NCI-H187 treated with DMSO at 0.1 percent for 48 hours (cell line): Measurements from ENCODE around the gene RABL6.
A peak's percentile ranks its signal among the peaks of the same experiment; 100 is the strongest.
"Not testable (repeated sequence)": the region's sequence is repeated elsewhere in the genome, so short reads cannot be mapped to it uniquely, and the experiment has no call there.

Source experiments
- DNase-seq: peaks from one replicate; lab custom pipeline; 2025; lab: John Stamatoyannopoulos, UW

Gene RABL6

GRCh38 chr9:136795000-136795348 is 12.8 kb upstream of the RABL6 start:
- no peak for DNase-seq

- no peak for DNase-seq
Measured at GRCh38 chr9:136796238-136796774, 11.4 kb upstream of the RABL6 start, which contains the start of gene CCDC183. Gene CCDC183 (plus strand): TSS chr9:136796338. CDS start chr9:136796398, 60 bp downstream.

- not testable (repeated sequence) for DNase-seq
Measured at GRCh38 chr9:136796775-136797347, 10.9 kb upstream of the RABL6 start.

- DNase-seq: no peak
Measured at GRCh38 chr9:136798708-136799078, 9.1 kb upstream of the RABL6 start.

GRCh38 chr9:136799079-136799853 is 8.5 kb upstream of the RABL6 start:
- no peak for DNase-seq

- DNase-seq: peak; percentile 20
Measured at GRCh38 chr9:136799854-136800657, 7.7 kb upstream of the RABL6 start.

- DNase-seq: no peak
Measured at GRCh38 chr9:136802321-136802720, 5.4 kb upstream of the RABL6 start.

- DNase-seq: not testable (repeated sequence)
Measured at GRCh38 chr9:136803009-136803550, 4.7 kb upstream of the RABL6 start.

GRCh38 chr9:136803551-136804508 is 3.9 kb upstream of the RABL6 start:
- no peak for DNase-seq

GRCh38 chr9:136804509-136805206 is 3.1 kb upstream of the RABL6 start:
- no peak for DNase-seq

- DNase-seq: no peak
Measured at GRCh38 chr9:136805207-136805740, 2.5 kb upstream of the RABL6 start.

GRCh38 chr9:136806067-136806466 is 1.7 kb upstream of the RABL6 start:
- no peak for DNase-seq

- DNase-seq: no peak
Measured at GRCh38 chr9:136806631-136807201, 1.0 kb upstream of the RABL6 start.

GRCh38 chr9:136808075-136808805 is 492 bp downstream of the RABL6 start:
- DNase-seq: no peak

- no peak for DNase-seq
Measured at GRCh38 chr9:136808806-136809158, 1.0 kb downstream of the RABL6 start.

GRCh38 chr9:136814725-136815421 is 7.1 kb downstream of the RABL6 start:
- no peak for DNase-seq

- no peak for DNase-seq
Measured at GRCh38 chr9:136815422-136815782, 7.7 kb downstream of the RABL6 start.

GRCh38 chr9:136820971-136821825 is 13.4 kb downstream of the RABL6 start:
- no peak for DNase-seq
